DND-41 (cell line): Measurements from ENCODE around the gene POU2AF3.

Experiments
- CTCF ChIP-seq: IDR thresholded peaks from 2 replicates; pipeline ENCODE4 v1.5.1; 2012; ENCODE audit warnings: borderline replicate concordance, low read length, moderate library complexity, mild to moderate bottlenecking; ENCODE audit not compliant: poor library complexity, severe bottlenecking; ENCODE audit errors: extremely low read depth
- EZH2 ChIP-seq: IDR thresholded peaks from 3 replicates; pipeline ENCODE4 v1.6.1; 2012; ENCODE audit warnings: borderline replicate concordance, low read depth, mild to moderate bottlenecking, moderate library complexity, low read length, inconsistent platforms; ENCODE audit not compliant: severe bottlenecking

- TF ChIP-seq CTCF (no peak), EZH2 (no peak)
These were observed 37.7 kb downstream of the POU2AF3 start for GRCh38 chr11:111336062-111336461.
